Caco-2 (cell line): ENCODE measurements around the gene RAB22A. TPM values are rescaled to one million over a fixed set of nuclear protein-coding genes. Genes with fewer than 3 reads are reported as not detected.

Experiments used
- BruUV-seq: library from RNA; stranded (reverse); fragments of 400-500 nt; replicated peaks from 2 replicates; lab custom pipeline; 2021; lab: Mats Ljungman, UMichigan
- CTCF ChIA-PET: fragments of 300-600 bp; sonication (Branson Sonifier 250); formaldehyde crosslinking; loops from one replicate; lab custom pipeline; 2022; ENCODE audit warnings: antibody characterized with exemption; lab: Charles Lee
- POLR2A ChIA-PET: fragments of 300-600 bp; sonication (Branson Sonifier 250); formaldehyde crosslinking; loops from one replicate; lab custom pipeline; 2022; ENCODE audit warnings: antibody characterized with exemption; lab: Charles Lee
- DNase-seq, 2 experiments: peaks; one replicate each; pipeline versions ENCODE4 v3.0.0 to v3.0.0-alpha.2; 2020 to 2022
- H3K27me3 ChIP-seq: replicated peaks from 2 replicates; pipeline ENCODE4 v1.6.0; 2011; ENCODE audit warnings: low read length; ENCODE audit not compliant: control insufficient read depth, insufficient read depth
- H3K36me3 ChIP-seq: 2 replicates; pipeline ENCODE4 v1.5.1; 2011; ENCODE audit warnings: low read length; ENCODE audit not compliant: control insufficient read depth, insufficient read depth
- H3K4me1 ChIP-seq: fragments of 250-450 bp; sonication (Bioruptor Pico); 2 replicates; pipeline ENCODE4 v1.5.1; 2020; ENCODE audit warnings: mild to moderate bottlenecking
- H3K4me3 ChIP-seq: 2 replicates; pipeline ENCODE4 v1.5.1; 2011; ENCODE audit warnings: low read depth, mild to moderate bottlenecking, control low read depth, low read length
- H3K9me3 ChIP-seq: fragments of 250-450 bp; sonication (Bioruptor Pico); 2 replicates; pipeline ENCODE4 v1.5.1; 2020; ENCODE audit warnings: mild to moderate bottlenecking, moderate library complexity
- H3K27ac Mint-ChIP-seq: one replicate; pipeline ENCODE4 v1.8.0; 2022; ENCODE audit warnings: mixed read lengths; ENCODE audit not compliant: unreplicated experiment
- H3K27me3 Mint-ChIP-seq: one replicate; pipeline ENCODE4 v1.8.0; 2022; ENCODE audit warnings: mixed read lengths; ENCODE audit not compliant: insufficient read depth, unreplicated experiment
- H3K36me3 Mint-ChIP-seq: one replicate; pipeline ENCODE4 v1.8.0; 2022; ENCODE audit warnings: mild to moderate bottlenecking, mixed read lengths; ENCODE audit not compliant: insufficient read depth, unreplicated experiment
- H3K4me1 Mint-ChIP-seq: one replicate; pipeline ENCODE4 v1.8.0; 2022; ENCODE audit warnings: low read depth, mixed read lengths; ENCODE audit not compliant: unreplicated experiment
- H3K4me3 Mint-ChIP-seq: one replicate; pipeline ENCODE4 v1.8.0; 2022; ENCODE audit warnings: mild to moderate bottlenecking, moderate library complexity, mixed read lengths; ENCODE audit not compliant: unreplicated experiment
- H3K9me3 Mint-ChIP-seq: one replicate; pipeline ENCODE4 v1.8.0; 2022; ENCODE audit warnings: mixed read lengths; ENCODE audit not compliant: unreplicated experiment
- CTCF ChIP-seq, 2 experiments: fragments of 200-600 bp in 1 of 2; IDR thresholded peaks; 1 replicate in 1 of 2; 2 replicates in 1 of 2; pipeline versions ENCODE4 v1.5.1 to v1.8.0; 2011 to 2022; ENCODE audit warnings: antibody characterized with exemption in 1 of 2, control low read depth in 1 of 2, inconsistent platforms in 1 of 2, low read depth in 1 of 2, low read length in 1 of 2, mild to moderate bottlenecking in 1 of 2, moderate library complexity in 1 of 2; ENCODE audit not compliant: insufficient read depth in 1 of 2, severe bottlenecking in 1 of 2, unreplicated experiment in 1 of 2
- intact Hi-C: fragments of 100-400 bp; cut with micrococcal nuclease; formaldehyde crosslinking; loops from one replicate; pipeline ENCODE4 v1.10.0; 2022; ENCODE audit not compliant: unreplicated experiment
- total RNA-seq: library from RNA; stranded (reverse); gene quantifications from 2 replicates; pipeline ENCODE4 v1.2.3, GENCODE V29; 2022

The RAB22A gene
- total RNA-seq, 1 experiment from 2014 or later = 24.1 TPM

GRCh38 chr20:58340853-58341252, 31.3 kb downstream of the RAB22A start:
- no peaks in the 10 kb centered on the region for H3K9me3 ChIP-seq
- Mint-ChIP-seq H3K27ac (peak overlapping the region; percentile 25), H3K36me3 (peaks cover 28% of the 10 kb centered on the region), H3K4me1 (peaks cover 32% of the 10 kb centered on the region), H3K27me3 (no peaks in the 10 kb centered on the region), H3K9me3 (peaks cover 25% of the 10 kb centered on the region), H3K4me3 (no peak overlapping the region)
- POLR2A ChIA-PET = interaction anchor here (0.5 kb wide), 1 partner anchor 48 kb away, joined by 3 read pairs; the partner anchor contains the start of gene VAPB
- CTCF ChIA-PET = no interaction called here
- peaks cover 35% of the 10 kb centered on the region for H3K4me1 ChIP-seq
- no peak for DNase-seq
- H3K27me3 ChIP-seq = no peaks in the 10 kb centered on the region
- H3K4me3 ChIP-seq = no peak overlapping the region
- no peak for TF ChIP-seq CTCF (IDR thresholded peaks at IDR 0.05; ENCODE audit: insufficient read depth in 1 of 2, low read depth in 1 of 2, low read length in 1 of 2, severe bottlenecking in 1 of 2, unreplicated experiment in 1 of 2)
- intact Hi-C loops = no loop called here
- H3K36me3 ChIP-seq = peaks cover 9% of the 10 kb centered on the region
- BruUV-seq = no TSS peak

GRCh38 chr20:58342104-58342945, 32.8 kb downstream of the RAB22A start:
- no peak overlapping the region for H3K4me3 ChIP-seq
- no peaks in the 10 kb centered on the region for H3K9me3 ChIP-seq
- H3K36me3 ChIP-seq = peaks cover 11% of the 10 kb centered on the region
- no peaks in the 10 kb centered on the region for H3K27me3 ChIP-seq
- H3K4me1 ChIP-seq = peaks cover 35% of the 10 kb centered on the region
- DNase-seq = no peak
- no peak overlapping the region for H3K4me3 Mint-ChIP-seq
- H3K27me3 Mint-ChIP-seq = no peaks in the 10 kb centered on the region
- POLR2A ChIA-PET = no interaction called here
- H3K36me3 Mint-ChIP-seq = peaks cover 38% of the 10 kb centered on the region
- no peak overlapping the region for H3K27ac Mint-ChIP-seq
- no TSS peak for BruUV-seq
- CTCF ChIA-PET = no interaction called here
- H3K9me3 Mint-ChIP-seq = peaks cover 25% of the 10 kb centered on the region
- no peak for TF ChIP-seq CTCF (IDR thresholded peaks at IDR 0.05; ENCODE audit: insufficient read depth in 1 of 2, low read depth in 1 of 2, low read length in 1 of 2, severe bottlenecking in 1 of 2, unreplicated experiment in 1 of 2)
- intact Hi-C loops = no loop called here
- peaks cover 27% of the 10 kb centered on the region for H3K4me1 Mint-ChIP-seq

GRCh38 chr20:58344741-58345140, 35.2 kb downstream of the RAB22A start:
- H3K27me3 Mint-ChIP-seq = no peaks in the 10 kb centered on the region
- no peak for TF ChIP-seq CTCF (IDR thresholded peaks at IDR 0.05; ENCODE audit: insufficient read depth in 1 of 2, low read depth in 1 of 2, low read length in 1 of 2, severe bottlenecking in 1 of 2, unreplicated experiment in 1 of 2)
- intact Hi-C loops = no loop called here
- Histone ChIP-seq H3K36me3 (peaks cover 10% of the 10 kb centered on the region), H3K4me3 (no peak overlapping the region), H3K9me3 (no peaks in the 10 kb centered on the region), H3K27me3 (no peaks in the 10 kb centered on the region), H3K4me1 (peaks cover 23% of the 10 kb centered on the region)
- BruUV-seq = no TSS peak
- H3K27ac Mint-ChIP-seq = no peak overlapping the region
- H3K4me1 Mint-ChIP-seq = peaks cover 12% of the 10 kb centered on the region
- DNase-seq = no peak
- peaks cover 16% of the 10 kb centered on the region for H3K9me3 Mint-ChIP-seq
- H3K4me3 Mint-ChIP-seq = no peak overlapping the region
- H3K36me3 Mint-ChIP-seq = peaks cover 24% of the 10 kb centered on the region
- ChIA-PET POLR2A (no interaction called here), CTCF (no interaction called here)
